HepG2 (cell line): Measurements from ENCODE around the gene TSPAN12. TPM values are rescaled to one million over a fixed set of nuclear protein-coding genes. Genes with fewer than 3 reads are reported as not detected.
A peak's percentile ranks its signal among the peaks of the same experiment; 100 is the strongest.

Source experiments
- ATAC-seq: fragments of 200-7000 bp; cut with Tn5 transposase; 3 replicates; pipeline ENCODE4 v1.9.1; 2020; ENCODE audit warnings: mild to moderate bottlenecking, moderate library complexity
- BruUV-seq: library from RNA; stranded (reverse); fragments of 400-500 nt; replicated peaks from 2 replicates; lab custom pipeline; 2021; lab: Mats Ljungman, UMichigan
- CTCF ChIA-PET: fragments of 300-600 bp; formaldehyde crosslinking; extraction: SDS; loops from one replicate; lab custom pipeline; 2021; ENCODE audit warnings: low total read pairs, inconsistent platforms, low intra/inter-chr PET ratio; lab: Yijun Ruan, JAX
- POLR2A ChIA-PET: fragments of 350-600 bp; sonication (Branson Sonifier 250); formaldehyde crosslinking; loops from one replicate; lab custom pipeline; 2020; ENCODE audit warnings: antibody characterized with exemption, inconsistent platforms; lab: Yijun Ruan, JAX
- DNase-seq: peaks from one replicate; pipeline ENCODE4 v3.0.0-alpha.2; 2015; ENCODE audit warnings: low spot score
- FAIRE-seq: peaks from 3 replicates; lab custom pipeline; 2011; peaks lifted over from hg19 to GRCh38; lab: Jason Lieb, UNC
- H2AFZ ChIP-seq: one replicate; pipeline ENCODE4 v1.6.1; 2011; ENCODE audit warnings: low read length, inconsistent platforms
- H3K27ac ChIP-seq: fragments of 300-600 bp; 3 replicates; pipeline ENCODE4 v1.8.0; 2011; ENCODE audit warnings: mixed run types, mild to moderate bottlenecking, mixed read lengths, low read length, inconsistent platforms; ENCODE audit not compliant: insufficient read depth; ENCODE audit errors: extremely low read length
- H3K27me3 ChIP-seq, 2 experiments: fragments of 200-600 bp in 1 of 2; 2 replicates in 1 of 2; 3 replicates in 1 of 2; pipeline versions ENCODE4 v1.6.0 to v1.8.0; 2011; ENCODE audit warnings: low read length in 2 of 2, mild to moderate bottlenecking in 2 of 2, moderate library complexity in 2 of 2, inconsistent platforms in 1 of 2; ENCODE audit not compliant: insufficient read depth in 2 of 2, control insufficient read depth in 1 of 2
- H3K36me3 ChIP-seq, 2 experiments: fragments of 200-600 bp in 1 of 2; replicated peaks in 1 of 2; 2 replicates in 1 of 2; 3 replicates in 1 of 2; pipeline versions ENCODE4 v1.5.1 to v1.8.0; 2011; ENCODE audit warnings: low read length in 2 of 2, inconsistent platforms in 1 of 2; ENCODE audit not compliant: insufficient read depth in 2 of 2, control insufficient read depth in 1 of 2
- H3K4me1 ChIP-seq: 2 replicates; pipeline ENCODE4 v1.5.1; 2012; ENCODE audit warnings: low read length, inconsistent platforms; ENCODE audit not compliant: insufficient read depth
- H3K4me2 ChIP-seq: 2 replicates; pipeline ENCODE4 v1.6.0; 2011; ENCODE audit warnings: low read depth, low read length, inconsistent platforms
- H3K4me3 ChIP-seq, 3 experiments: fragments of 200-600 bp in 1 of 3; sonication (generic), shearing (Covaris generic) in 1 of 3; replicated peaks in 1 of 3; 2 replicates each; pipeline ENCODE4 v1.5.1; 2011 to 2016; ENCODE audit warnings: low read length in 3 of 3, inconsistent platforms in 2 of 3, low read depth in 2 of 3, mild to moderate bottlenecking in 2 of 3, control low read depth in 1 of 3, mixed read lengths in 1 of 3; ENCODE audit not compliant: insufficient read depth in 1 of 3
- H3K79me2 ChIP-seq: one replicate; pipeline ENCODE4 v1.6.1; 2011; ENCODE audit warnings: low read length, inconsistent platforms; ENCODE audit not compliant: insufficient read depth
- H3K9ac ChIP-seq: 2 replicates; pipeline ENCODE4 v1.6.0; 2011; ENCODE audit warnings: mild to moderate bottlenecking, low read depth, low read length, inconsistent platforms; ENCODE audit not compliant: insufficient read depth
- H3K9me3 ChIP-seq: 2 replicates; pipeline ENCODE4 v1.5.1; 2012; ENCODE audit warnings: mild to moderate bottlenecking, low read length
- H4K20me1 ChIP-seq: 2 replicates; pipeline ENCODE4 v1.6.0; 2011; ENCODE audit warnings: inconsistent platforms, mild to moderate bottlenecking, low read length, moderate library complexity; ENCODE audit not compliant: insufficient read depth
- IRX3 ChIP-seq: sonication (generic); formaldehyde crosslinking; IDR thresholded peaks from 2 replicates; pipeline ENCODE4 v1.8.1; 2023; ENCODE audit warnings: mild to moderate bottlenecking, low read depth, missing genetic modification reagents, borderline replicate concordance
- MAX ChIP-seq: IDR thresholded peaks from 2 replicates; pipeline ENCODE4 v1.6.1; 2012; ENCODE audit warnings: inconsistent platforms
- SIN3B ChIP-seq: fragments of 150-350 bp; IDR thresholded peaks from 2 replicates; pipeline ENCODE4 v1.6.1; 2014; ENCODE audit warnings: low read length
- SUZ12 ChIP-seq: fragments of 150-350 bp; IDR thresholded peaks from 2 replicates; pipeline ENCODE4 v1.6.1; 2014; ENCODE audit warnings: low read depth, low read length
- ZFP91 ChIP-seq: sonication (generic); formaldehyde crosslinking; IDR thresholded peaks from 2 replicates; pipeline ENCODE4 v1.9.0; 2022; ENCODE audit warnings: missing genetic modification reagents, mild to moderate bottlenecking, borderline replicate concordance
- ZNF672 ChIP-seq: sonication (generic); formaldehyde crosslinking; IDR thresholded peaks from 2 replicates; pipeline ENCODE4 v1.8.1; 2022; ENCODE audit warnings: missing genetic modification reagents
- ZSCAN21 ChIP-seq: sonication (generic); formaldehyde crosslinking; IDR thresholded peaks from 2 replicates; pipeline ENCODE4 v1.8.0; 2022; ENCODE audit warnings: mild to moderate bottlenecking, missing genetic modification reagents, moderate library complexity, borderline replicate concordance
- WGBS: methylation state at CpG from one replicate; pipeline ENCODE4 v1.1.6; 2017; ENCODE audit warnings: low lambda C conversion rate; 5-methylcytosine and 5-hydroxymethylcytosine counted together
- in situ Hi-C: cut with HindIII; loops from 2 replicates; pipeline ENCODE4 v1.10.0; 2017; ENCODE audit warnings: low pct_unique_long_range_greater_than_20kb; ENCODE audit not compliant: extremely low pct_ligation_motif_present
- intact Hi-C: fragments of 100-400 bp; cut with micrococcal nuclease; formaldehyde crosslinking; loops from one replicate; pipeline ENCODE4 v1.10.0; 2022; ENCODE audit not compliant: unreplicated experiment
- polyA plus RNA-seq, 8 experiments: library from polyadenylated mRNA; depleted of rRNA in 3 of 8; stranded (reverse) in 7 of 8; unstranded in 1 of 8; fragments of >200 nt; fragmentation: Illumina TruSeq in 4 of 8; extraction: Trizol in 4 of 8; gene quantifications; 2 replicates each; pipeline versions ENCODE4 v1.2.1 to v1.2.3, GENCODE V29; 2011 to 2016; ENCODE audit warnings: low read depth in 4 of 8, missing spikeins in 1 of 8, mixed read lengths in 1 of 8; ENCODE audit not compliant: insufficient read depth in 1 of 8
- total RNA-seq, 5 experiments: library from RNA; depleted of rRNA; stranded (reverse); fragments of >200 nt; fragmentation: Illumina TruSeq; extraction: Trizol; gene quantifications; 2 replicates each; pipeline ENCODE4 v1.2.3, GENCODE V29; 2016; ENCODE audit warnings: low read depth in 1 of 5

Gene TSPAN12
- total and polyA plus RNA-seq, 2 of the 13 experiments (the other 11 are each of a cell fraction or from before 2014, with no cell fraction given) = 0.48 to 0.95 TPM

- no TSS peak for BruUV-seq
- no peaks in the 10 kb centered on the region for H3K79me2 ChIP-seq
- H3K4me2 ChIP-seq = no peak overlapping the region
- H3K4me3 ChIP-seq = no peak overlapping the region
- in situ Hi-C loops (loop anchor here (10.0 kb wide), 1 partner anchor 305 kb away; no protein-coding TSS in a partner anchor), intact Hi-C loops (no loop called here)
- no peak overlapping the region for H2AFZ ChIP-seq
- H3K36me3 ChIP-seq = no peaks in the 10 kb centered on the region
- DNase-seq (no peak), FAIRE-seq (no peak), ATAC-seq (peak; percentile 47; the same call in 2 of the 3 replicates)
- no peaks in the 10 kb centered on the region for H3K4me1 ChIP-seq
- H3K27me3 ChIP-seq = no peaks in the 10 kb centered on the region
- ChIA-PET CTCF (no interaction called here), POLR2A (no interaction called here)
- WGBS = 47% methylated on average over 3 of the region's 3 CpGs
- no peak overlapping the region for H3K27ac ChIP-seq
- H3K9me3 ChIP-seq = no peaks in the 10 kb centered on the region
- no peak overlapping the region for H3K9ac ChIP-seq
- no peaks in the 10 kb centered on the region for H4K20me1 ChIP-seq
- no peak for TF ChIP-seq SIN3B
- TF ChIP-seq ZSCAN21 (CRISPR knock-in tag) = no peak
- TF ChIP-seq ZFP91 (CRISPR knock-in tag) = no peak
- no peak for TF ChIP-seq ZNF672 (CRISPR knock-in tag)
- TF ChIP-seq SUZ12 = no peak
- TF ChIP-seq MAX = no peak
- TF ChIP-seq IRX3 (CRISPR knock-in tag) = no peak
Observed at GRCh38 chr7:120799813-120800475, 58.0 kb downstream of the TSPAN12 start.
